NCI-H128 (cell line): ENCODE data around the gene USP2.
A peak's percentile ranks its signal among the peaks of the same experiment; 100 is the strongest.
"Not testable (repeated sequence)": the region's sequence is repeated elsewhere in the genome, so short reads cannot be mapped to it uniquely, and the experiment has no call there.

Experiments used
- DNase-seq: peaks from one replicate; lab custom pipeline; 2025; ENCODE audit not compliant: unreplicated experiment; lab: John Stamatoyannopoulos, UW

Gene USP2

DNA sequence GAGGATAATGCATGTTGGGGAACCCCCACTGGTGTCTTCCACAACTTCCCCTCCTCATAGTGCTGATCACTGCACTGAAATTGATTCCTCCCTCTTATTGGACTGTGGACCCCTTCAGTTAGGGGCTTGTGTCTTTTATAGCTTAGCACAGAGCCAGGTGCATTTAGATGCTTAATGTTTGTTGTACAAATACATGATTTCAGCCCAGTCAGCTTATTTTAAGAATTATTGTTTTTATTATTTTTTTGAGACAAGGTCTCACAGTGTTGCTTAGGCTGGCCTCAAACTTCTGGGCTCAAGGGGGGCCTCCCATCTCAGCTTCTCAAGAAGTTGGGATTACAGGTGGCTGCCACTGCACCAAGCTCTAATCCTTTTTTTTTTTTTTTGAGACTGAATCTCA lies 33.2 kb upstream of the USP2 start:
- no peak for DNase-seq

DNA sequence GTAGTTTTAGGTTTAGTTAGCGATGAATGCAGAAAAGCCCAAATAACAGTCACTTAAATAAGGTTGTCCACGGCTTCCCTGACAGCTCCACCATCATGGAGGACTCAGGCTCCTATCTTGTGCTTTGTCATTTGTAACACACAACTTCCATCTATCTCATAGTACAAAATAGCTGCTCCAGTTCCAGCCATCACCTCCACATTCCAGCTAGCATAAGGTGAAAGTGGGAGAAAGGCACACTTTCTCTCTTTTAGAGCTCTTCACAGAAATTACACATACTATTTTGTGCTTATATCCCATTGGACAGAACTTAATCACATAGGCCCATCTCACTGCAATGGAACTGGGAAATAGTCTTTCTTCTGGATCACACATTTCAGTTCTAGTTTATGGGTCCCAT lies 32.8 kb upstream of the USP2 start:
- DNase-seq: no peak

DNA sequence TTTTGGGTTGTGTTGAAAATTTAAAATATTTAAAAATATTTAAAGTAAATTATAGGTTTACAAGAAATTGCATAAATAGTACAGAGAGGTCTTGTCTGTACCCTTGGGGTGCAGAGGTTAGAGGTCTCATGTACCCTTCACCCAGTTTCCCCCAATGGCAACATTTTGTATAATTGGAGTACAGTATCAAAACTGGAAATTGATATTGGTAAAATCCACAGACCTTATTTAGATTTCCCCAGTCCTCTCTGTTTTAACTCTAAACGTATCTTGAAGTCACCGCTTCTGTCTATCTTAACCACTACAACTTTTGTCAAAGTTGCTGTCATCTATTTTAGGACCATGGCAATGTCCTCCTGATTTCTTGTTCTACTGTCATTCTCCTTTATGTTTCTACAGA lies 30.6 kb upstream of the USP2 start:
- DNase-seq: no peak

DNA sequence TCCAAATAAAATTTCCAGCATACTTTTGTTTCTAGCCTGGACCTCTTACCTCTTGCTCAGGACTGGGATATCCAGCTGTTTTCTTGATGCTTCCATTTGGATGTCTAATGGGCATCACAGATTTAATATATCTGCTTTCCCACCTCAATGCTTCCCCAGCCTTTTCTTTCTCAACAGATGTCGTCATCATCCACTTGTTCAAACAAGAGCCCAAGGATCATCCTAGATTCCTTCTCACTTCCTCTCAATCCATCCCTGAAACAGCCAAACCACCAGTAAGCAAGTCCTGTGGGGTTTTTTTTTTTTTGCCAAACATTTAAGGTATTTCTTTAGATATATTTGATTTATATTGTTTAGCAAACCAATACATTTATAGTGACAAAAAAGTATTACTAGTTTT lies 29.0 kb upstream of the USP2 start:
- no peak for DNase-seq

DNA sequence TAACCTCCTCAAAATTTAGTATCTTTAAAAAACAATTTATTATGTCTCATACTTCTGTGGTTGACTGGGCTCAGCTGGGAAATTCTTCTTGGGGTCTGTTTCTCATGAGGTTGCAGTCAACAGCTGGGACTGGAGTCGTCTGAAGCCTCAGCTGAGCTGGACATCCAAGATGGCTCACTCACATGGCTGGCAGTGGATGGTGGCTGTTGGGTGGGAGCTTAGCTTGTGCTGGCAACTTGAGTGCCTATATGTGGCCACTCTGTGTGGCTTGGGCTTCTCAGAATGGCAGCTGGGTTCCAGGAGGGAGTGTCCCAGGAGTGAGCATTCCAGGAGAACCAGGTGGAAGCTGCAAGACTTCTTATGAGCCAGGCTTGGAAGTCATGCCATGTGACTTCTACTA lies 28.2 kb upstream of the USP2 start:
- DNase-seq: no peak

DNA sequence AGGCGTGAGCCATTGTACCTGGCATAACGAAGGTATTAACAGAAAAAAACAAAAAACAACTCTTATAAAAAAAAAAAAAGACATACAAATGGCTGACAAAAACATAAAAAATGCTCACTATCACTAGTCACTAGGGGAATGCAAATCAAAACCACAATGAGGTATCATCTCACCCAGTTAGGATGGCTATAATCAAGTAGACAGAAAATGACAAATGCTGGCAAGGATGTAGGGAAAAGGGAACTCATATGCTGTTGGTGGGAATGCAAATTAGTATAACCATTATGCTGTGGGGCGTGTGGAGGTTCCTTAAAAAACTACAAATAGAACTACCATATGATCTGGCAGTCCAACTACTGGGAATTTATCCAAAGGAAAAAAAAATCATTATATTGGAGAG lies 24.5 kb upstream of the USP2 start:
- no peak for DNase-seq

DNA sequence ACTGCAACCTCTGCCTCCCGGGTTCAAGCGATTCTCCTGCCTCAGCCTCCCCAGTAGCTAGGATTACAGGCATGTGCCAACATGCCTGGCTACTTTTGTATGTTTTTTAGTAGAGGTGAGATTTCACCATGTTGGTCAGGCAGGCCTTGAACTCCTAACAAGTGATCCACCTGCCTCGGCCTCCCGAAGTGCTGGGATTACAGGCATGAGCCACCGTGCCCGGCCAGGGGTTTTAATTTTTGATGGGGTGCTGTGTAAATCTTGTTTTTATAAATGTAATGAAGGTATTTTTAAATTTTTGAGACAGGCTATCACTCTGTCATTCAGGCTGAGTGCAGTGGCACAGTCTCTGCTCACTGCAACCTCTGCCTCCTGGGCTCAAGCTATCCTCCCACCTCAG lies 24.0 kb upstream of the USP2 start:
- not testable (repeated sequence) for DNase-seq

DNA sequence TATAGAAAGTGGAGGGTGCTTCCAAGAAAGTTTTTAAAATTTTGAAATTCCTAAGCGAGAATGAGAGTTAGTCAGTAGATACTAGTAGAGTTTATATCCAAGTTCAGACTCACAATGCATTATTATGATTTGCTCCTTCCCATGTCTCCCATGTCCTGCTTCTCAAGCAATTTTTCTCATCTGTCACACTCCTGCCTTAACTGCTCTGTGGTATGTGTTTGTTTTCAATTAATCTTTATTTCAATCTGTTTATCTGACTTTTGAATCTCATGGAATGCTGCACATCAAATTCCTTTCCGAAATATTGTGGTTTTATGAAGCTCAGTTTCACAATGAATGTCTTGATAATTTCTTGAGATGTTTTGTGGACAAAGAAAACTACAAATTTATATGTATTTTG lies 23.4 kb upstream of the USP2 start:
- no peak for DNase-seq

DNA sequence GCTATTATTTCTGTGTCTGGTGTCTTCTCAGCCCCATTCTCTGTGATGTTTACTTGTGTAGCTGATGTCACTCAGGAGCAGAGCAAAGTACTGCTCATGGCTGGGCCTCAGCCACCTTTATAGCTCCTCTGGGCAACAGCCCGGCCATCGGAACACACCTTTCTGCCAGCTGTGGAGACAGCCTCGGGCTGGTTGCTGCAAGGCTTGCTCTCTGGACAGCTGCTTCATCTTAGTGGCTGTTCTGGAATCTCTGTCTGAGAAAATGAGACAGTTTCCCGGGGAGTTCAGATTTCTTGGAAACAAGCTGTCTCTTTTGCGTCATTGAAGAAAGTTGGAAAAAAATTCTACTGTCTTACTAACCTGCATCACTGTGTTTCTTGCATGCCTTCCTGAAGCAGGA lies 21.5 kb upstream of the USP2 start:
- no peak for DNase-seq

DNA sequence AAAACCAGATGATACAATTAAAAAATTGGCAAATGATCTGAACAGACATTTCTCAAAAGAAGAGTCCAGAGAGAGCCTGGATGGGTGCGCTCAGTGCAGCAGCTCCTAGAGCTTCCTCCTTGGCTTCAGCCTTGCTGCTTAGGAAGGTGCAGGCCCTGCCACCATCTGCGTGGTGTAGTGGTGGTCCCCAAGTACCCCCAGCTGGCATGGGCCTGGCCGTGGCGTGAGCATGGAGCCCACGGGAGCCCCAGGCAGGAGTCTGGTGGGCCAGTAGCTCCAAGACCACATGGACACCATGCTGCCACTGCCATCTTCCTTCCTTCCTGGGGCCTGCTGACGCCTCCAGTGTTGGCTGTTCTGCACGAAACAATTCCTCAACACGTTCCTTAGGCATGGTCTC lies 21.0 kb upstream of the USP2 start:
- DNase-seq: no peak

DNA sequence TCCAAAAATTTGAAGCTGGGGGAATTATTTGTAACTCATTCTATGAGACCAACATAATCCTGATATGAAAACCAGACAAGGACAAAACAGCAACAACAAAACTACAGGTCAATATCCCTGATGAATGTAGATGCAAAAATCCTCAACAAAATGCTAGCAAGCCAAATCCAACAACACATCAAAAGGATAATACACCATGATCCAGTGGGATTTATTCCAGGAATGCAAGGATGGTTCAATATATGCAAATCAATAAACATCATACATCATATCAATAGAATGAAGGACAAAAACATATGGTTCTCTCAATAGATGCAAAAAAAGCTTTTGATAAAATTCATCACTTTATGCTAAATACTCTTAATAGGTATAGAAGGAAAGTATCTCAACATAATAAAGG lies 19.4 kb upstream of the USP2 start:
- DNase-seq: no peak

DNA sequence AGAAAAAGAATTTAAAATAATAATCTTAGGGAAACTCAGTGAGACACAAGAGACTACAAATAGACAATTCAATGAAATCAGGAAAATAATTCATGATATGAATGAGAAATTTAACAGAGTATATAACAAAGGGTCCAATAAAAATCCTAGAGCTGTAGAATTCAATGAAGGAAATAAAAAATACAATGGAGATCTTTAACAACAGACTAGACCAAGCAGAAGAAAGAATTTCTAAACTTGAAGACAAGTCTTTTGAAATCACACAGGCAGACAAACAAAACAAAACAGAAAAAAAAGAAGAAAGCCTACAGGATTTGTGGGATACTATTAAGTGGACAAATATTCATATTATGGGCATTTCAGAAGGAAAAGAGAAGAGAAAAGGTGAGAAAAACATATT lies 16.2 kb upstream of the USP2 start:
- no peak for DNase-seq

DNA sequence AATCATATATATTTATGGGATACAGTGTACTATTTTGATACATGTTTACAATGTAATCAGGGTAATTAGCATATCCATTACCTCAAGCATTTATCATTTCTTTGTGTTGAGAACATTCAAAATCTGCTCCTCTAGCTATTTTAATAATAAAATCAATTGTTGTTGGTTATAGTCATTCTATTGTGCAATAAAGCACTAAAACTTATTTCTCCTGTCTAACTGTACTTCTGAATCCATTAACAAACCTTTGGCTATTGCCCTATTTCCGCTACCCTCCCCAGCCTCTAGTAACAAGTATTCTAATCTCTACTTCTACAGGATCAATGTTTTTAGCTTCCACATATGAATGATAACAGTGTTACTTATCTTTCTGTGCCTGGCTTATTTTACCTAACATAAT lies 15.3 kb upstream of the USP2 start:
- no peak for DNase-seq

DNA sequence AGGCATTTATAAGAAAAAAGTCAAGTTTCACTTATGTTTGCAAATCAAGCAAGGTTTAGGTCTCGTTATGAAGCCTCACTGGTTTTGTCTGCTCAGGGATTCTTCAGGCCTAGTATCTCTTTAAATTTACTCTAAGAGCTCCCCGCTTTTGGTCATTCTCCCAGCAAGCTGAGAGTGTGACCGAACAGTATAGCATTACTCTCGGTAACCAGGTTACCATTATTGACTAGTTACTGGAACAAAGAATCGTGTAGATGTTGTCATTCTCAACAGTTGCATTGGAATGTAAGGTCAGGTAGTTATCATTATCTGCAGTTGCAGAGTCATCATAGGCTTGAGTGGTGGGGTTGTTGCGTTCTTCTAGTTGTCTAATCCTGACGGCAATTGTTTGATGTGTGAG lies 9.8 kb upstream of the USP2 start:
- no peak for DNase-seq

DNA sequence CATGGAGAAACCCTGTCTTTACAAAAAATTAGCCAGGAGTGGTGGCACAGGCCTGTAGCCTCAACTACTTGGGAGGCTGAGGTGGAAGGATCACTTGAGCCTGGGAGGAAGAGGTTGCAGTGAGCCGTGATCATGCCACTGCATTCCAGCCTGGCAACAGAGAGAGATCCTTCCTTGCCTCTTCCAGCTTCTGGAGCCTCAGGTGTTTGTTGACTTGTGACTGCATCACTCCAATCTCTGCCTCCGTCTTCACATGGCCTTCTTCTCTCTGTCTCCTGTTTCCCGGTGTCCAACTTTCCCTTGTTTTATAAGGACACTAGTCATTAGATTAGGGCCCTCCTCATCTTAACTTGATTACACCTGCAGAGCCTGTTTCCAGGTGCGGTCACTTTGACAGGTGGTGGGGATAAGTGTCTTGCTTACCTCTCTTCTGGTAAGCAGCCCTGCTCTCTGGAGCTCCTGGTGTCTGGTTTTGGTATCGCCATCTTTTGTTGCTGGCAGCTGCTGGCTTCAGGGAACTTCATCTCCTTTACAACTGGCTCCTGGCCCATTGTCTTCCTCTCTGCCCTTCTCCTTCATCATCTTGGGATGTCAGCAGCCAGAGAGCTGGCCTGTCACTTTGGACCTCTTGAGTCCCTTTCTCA lies 8.2 kb upstream of the USP2 start:
- peak; percentile 8 for DNase-seq

DNA sequence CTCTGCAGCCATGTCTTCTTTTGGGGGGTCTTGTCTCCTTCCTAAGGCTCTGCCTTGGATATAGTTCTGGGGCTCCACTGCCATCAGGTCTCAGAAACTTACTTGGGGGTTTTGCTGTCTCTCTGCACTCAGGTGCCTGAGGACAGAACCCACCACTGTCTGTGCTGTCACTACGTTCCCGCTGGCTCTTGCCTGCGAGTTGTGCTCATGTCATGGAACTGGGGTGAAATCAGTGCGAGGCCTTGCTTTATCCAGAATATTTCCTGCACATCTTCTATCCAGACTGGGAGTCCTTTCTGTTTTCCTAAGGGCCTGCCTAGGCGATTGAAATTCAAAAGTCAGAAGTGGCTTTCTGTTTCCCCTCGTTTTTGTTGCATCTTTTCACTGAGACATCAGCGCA lies 6.6 kb upstream of the USP2 start:
- no peak for DNase-seq

DNA sequence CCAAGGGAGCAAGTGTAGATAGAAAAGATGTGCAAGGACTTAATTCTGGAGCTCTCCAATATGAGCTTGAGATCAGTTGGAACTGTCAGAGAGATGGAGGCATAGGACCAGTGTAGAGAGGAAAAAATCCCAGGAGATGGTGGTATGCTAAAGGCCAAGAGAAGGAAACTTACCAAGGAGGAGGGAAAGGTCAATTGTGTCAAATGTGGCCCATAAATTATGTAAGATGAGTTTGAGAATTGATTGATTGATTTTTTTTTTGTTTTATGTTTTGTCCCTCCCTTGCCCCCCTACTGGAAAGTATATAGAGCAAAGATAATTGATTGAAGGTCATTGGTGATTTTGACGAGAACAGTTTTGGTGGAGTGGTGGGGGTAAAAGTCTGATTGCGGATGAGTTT lies 2.8 kb upstream of the USP2 start:
- DNase-seq: no peak

DNA sequence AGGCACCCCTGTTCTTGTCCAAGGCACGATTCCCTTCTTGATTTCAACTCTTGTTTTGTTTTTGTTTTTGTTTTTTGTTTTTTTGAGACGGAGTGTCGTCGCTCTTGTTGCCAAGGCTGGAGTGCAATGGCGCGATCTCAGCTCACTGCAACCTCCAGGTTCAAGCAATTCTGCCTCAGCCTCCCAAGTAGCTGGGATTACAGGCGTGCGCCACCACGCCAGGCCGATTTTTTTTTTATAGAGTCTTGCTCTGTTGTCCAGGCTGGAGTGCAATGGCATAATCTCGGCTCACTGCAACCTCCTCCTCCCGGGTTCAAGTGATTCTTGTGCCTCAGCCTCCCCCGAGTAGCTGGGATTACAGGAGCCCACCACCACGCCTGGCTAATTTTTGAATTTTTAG lies 1.0 kb upstream of the USP2 start:
- DNase-seq: not testable (repeated sequence)

DNA sequence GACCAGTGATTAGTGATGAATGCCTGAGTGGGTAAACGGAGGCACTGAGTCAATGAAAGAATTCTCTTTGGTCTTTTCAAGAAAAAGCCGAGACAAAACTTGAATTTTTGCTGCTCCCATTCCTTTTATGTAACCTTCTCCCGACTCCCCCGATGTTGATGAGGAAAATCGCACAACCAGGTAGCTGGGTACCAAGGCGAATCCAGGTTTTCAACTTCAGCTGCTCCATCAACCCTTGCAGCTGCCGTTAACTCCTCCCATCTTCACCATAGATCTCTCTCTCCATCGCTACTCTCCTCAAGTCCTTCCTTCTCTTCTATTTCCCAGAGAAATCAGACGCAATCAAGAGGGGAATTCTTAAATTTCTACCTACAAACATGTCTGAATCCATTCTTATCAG lies 611 bp upstream of the USP2 start:
- DNase-seq: no peak

DNA sequence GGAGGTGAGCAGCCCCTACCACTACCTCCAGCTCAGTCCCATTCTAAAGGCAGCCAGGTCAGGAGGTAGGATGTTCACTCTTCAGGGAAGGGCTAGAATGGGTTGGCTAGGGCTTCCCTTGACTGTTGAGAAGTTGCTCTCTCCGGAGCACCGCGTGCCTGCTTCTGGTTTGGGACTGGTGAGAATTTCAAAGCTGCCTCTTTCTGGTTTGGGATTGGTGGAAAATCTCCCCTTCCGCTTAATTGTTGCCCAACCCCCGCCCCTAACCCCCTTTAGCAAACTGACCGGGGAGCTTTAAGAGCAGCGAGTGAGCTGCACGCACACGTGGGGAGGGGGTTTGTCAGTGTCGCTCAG lies 686 bp downstream of the USP2 start:
- no peak for DNase-seq

DNA sequence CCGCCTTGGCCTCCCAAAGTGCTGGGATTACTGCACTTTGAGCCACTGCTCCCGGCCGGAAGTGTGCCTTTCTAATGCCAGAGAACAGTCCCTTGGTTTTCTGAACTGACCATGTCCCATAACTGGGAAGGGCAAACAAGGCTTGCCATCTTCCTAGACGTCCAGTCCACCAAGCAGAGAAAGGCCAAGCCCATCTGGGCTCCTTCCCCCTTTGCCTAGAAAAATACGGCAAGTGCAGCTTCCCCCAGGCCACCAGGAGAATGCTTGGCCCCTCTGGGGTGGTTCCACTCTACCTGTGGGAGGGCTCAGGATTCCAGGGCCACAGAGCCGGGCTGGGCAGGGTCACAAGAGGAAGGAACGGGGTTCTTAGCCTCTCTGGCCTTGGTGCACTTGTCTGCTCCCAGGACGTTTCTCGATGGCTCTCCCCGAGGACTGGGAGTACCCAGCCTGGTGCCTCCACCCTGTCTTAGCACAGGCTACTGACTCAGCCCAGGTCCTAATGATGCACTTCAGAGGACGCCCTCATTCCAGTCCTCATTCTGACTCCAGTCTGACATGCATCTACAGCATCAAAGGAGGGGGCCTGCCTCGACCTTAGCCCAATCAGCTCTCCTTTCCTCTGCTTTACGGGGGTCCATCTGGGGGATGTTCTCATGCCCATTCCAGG lies 1.2 kb downstream of the USP2 start:
- no peak for DNase-seq

DNA sequence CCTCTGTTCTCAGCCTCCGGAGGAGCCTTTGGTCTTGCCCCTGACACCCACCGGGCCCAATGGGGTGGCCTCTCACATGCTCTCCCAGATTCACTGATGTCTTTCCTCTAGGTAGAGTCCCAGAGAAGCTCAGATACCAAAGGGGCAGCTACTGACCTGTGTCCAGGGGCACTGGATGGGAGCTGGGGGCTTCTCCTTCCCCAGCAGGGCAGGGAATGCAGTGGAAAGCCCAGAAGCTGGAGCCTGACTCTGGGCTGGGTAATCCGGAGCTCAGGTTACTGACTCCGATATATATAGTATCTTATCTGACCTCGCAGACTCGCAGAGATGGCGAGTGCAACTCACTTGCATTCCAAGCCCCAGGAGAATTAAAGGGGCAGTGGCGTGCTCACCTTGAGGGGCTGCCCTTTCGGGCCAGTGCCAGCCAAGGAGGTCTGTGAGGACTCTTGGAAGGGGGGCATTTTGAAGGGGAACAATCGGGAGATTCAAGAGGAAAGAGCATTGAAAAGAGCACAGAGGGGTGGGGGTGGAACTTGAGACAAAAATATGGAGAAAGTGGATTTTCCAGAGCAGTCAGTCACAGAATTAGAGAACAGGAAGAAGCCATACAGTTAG lies 2.5 kb downstream of the USP2 start:
- no peak for DNase-seq
